Endodermal cell (in vitro differentiated cells): ENCODE measurements around the gene GRIP1. TPM values are rescaled to one million over a fixed set of nuclear protein-coding genes. Genes with fewer than 3 reads are reported as not detected.

ENCODE experiments used
- DNase-seq: peaks from one replicate; pipeline ENCODE4 v3.0.0-alpha.2; 2017
- H3K27ac ChIP-seq: 2 replicates; pipeline ENCODE4 v1.5.1; 2013; ENCODE audit warnings: mild to moderate bottlenecking, low read depth, low read length, moderate library complexity
- H3K27me3 ChIP-seq: 2 replicates; pipeline ENCODE4 v1.6.1; 2013; ENCODE audit warnings: mild to moderate bottlenecking, low read length, moderate library complexity; ENCODE audit not compliant: insufficient read depth, control insufficient read depth, poor library complexity, severe bottlenecking
- H3K36me3 ChIP-seq: 2 replicates; pipeline ENCODE4 v1.7.0; 2013; ENCODE audit warnings: mild to moderate bottlenecking, low read length, moderate library complexity; ENCODE audit not compliant: control insufficient read depth, insufficient read depth
- H3K4me1 ChIP-seq: one replicate; pipeline ENCODE4 v1.7.0; 2013; ENCODE audit warnings: low read length; ENCODE audit not compliant: control insufficient read depth, insufficient read depth
- H3K4me3 ChIP-seq: 2 replicates; pipeline ENCODE4 v1.5.1; 2013; ENCODE audit warnings: mild to moderate bottlenecking, low read length, moderate library complexity
- H3K9ac ChIP-seq: 2 replicates; pipeline ENCODE4 v1.6.1; 2013; ENCODE audit warnings: mild to moderate bottlenecking, low read length, moderate library complexity; ENCODE audit not compliant: poor library complexity, severe bottlenecking; ENCODE audit errors: extremely low read depth
- H3K9me3 ChIP-seq: 2 replicates; pipeline ENCODE4 v1.6.1; 2013; ENCODE audit warnings: mild to moderate bottlenecking, low read length, moderate library complexity; ENCODE audit not compliant: control insufficient read depth
- H3K27ac Mint-ChIP-seq: 2 replicates; pipeline ENCODE4 v1.8.0; 2020; ENCODE audit warnings: mixed read lengths
- H3K27me3 Mint-ChIP-seq: 2 replicates; pipeline ENCODE4 v1.8.0; 2021; ENCODE audit warnings: mild to moderate bottlenecking, mixed read lengths; ENCODE audit not compliant: insufficient read depth
- H3K36me3 Mint-ChIP-seq: 2 replicates; pipeline ENCODE4 v1.8.0; 2020; ENCODE audit warnings: low read depth, mixed read lengths
- H3K4me1 Mint-ChIP-seq: 2 replicates; pipeline ENCODE4 v1.8.0; 2020; ENCODE audit warnings: mixed read lengths
- H3K4me3 Mint-ChIP-seq: 2 replicates; pipeline ENCODE4 v1.8.0; 2020; ENCODE audit warnings: mild to moderate bottlenecking, moderate library complexity, mixed read lengths
- H3K9me3 Mint-ChIP-seq: 2 replicates; pipeline ENCODE4 v1.8.0; 2020; ENCODE audit warnings: mild to moderate bottlenecking, mixed read lengths
- WGBS, 2 experiments: methylation state at CpG; one replicate each; pipeline versions ENCODE4 v1.1.5 to v1.1.7; 2013; ENCODE audit warnings: missing lambda C conversion rate in 2 of 2, mixed read lengths in 1 of 2; ENCODE audit not compliant: insufficient coverage in 1 of 2, insufficient read length in 1 of 2; 5-methylcytosine and 5-hydroxymethylcytosine counted together
- total RNA-seq, 2 donors: library from RNA; stranded (reverse); fragmentation: NEBNext Ultra II Directional in 1 of 2; extraction: Animal tissue kit (Norgen Biotek cat#: 25700) in 1 of 2; gene quantifications; 2 replicates in 1 of 2; 3 replicates in 1 of 2; pipeline ENCODE4 v1.2.1, GENCODE V29; 2021
- TF ChIP-seq, protein P1 (sequence below): fragments of 200-600 bp; sonication (generic); conservative IDR thresholded peaks from 2 replicates; pipeline ENCODE4 v1.5.0; 2021; ENCODE audit warnings: antibody characterized with exemption, mild to moderate bottlenecking

GRIP1 gene
- total RNA-seq, 2 donors from 2014 or later, result 41.0 to 47.6 TPM

GRCh38 chr12:66493819-66494218 lies 185.1 kb downstream of the GRIP1 start:
- TF ChIP-seq, protein P1, sequence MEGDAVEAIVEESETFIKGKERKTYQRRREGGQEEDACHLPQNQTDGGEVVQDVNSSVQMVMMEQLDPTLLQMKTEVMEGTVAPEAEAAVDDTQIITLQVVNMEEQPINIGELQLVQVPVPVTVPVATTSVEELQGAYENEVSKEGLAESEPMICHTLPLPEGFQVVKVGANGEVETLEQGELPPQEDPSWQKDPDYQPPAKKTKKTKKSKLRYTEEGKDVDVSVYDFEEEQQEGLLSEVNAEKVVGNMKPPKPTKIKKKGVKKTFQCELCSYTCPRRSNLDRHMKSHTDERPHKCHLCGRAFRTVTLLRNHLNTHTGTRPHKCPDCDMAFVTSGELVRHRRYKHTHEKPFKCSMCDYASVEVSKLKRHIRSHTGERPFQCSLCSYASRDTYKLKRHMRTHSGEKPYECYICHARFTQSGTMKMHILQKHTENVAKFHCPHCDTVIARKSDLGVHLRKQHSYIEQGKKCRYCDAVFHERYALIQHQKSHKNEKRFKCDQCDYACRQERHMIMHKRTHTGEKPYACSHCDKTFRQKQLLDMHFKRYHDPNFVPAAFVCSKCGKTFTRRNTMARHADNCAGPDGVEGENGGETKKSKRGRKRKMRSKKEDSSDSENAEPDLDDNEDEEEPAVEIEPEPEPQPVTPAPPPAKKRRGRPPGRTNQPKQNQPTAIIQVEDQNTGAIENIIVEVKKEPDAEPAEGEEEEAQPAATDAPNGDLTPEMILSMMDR, result no peak
- H3K4me3 Mint-ChIP-seq, result no peak overlapping the region
- peaks cover 29% of the 10 kb centered on the region for H3K4me1 Mint-ChIP-seq

GRCh38 chr12:66491853-66492252 lies 187.0 kb downstream of the GRIP1 start:
- Mint-ChIP-seq H3K27me3 (no peaks in the 10 kb centered on the region), H3K9me3 (peaks cover 12% of the 10 kb centered on the region)

More at GRCh38 chr12:66493819-66494218, 185.1 kb downstream of the GRIP1 start:
- Mint-ChIP-seq H3K27me3 (no peaks in the 10 kb centered on the region), H3K9me3 (peaks cover 12% of the 10 kb centered on the region), H3K36me3 (peaks cover 4% of the 10 kb centered on the region), H3K27ac (no peak overlapping the region)
- Histone ChIP-seq H3K27ac (no peak overlapping the region), H3K9me3 (no peaks in the 10 kb centered on the region), H3K4me3 (no peak overlapping the region), H3K9ac (no peak overlapping the region), H3K27me3 (no peaks in the 10 kb centered on the region), H3K4me1 (peaks cover 6% of the 10 kb centered on the region), H3K36me3 (no peaks in the 10 kb centered on the region)
- DNase-seq, result no peak

DNA sequence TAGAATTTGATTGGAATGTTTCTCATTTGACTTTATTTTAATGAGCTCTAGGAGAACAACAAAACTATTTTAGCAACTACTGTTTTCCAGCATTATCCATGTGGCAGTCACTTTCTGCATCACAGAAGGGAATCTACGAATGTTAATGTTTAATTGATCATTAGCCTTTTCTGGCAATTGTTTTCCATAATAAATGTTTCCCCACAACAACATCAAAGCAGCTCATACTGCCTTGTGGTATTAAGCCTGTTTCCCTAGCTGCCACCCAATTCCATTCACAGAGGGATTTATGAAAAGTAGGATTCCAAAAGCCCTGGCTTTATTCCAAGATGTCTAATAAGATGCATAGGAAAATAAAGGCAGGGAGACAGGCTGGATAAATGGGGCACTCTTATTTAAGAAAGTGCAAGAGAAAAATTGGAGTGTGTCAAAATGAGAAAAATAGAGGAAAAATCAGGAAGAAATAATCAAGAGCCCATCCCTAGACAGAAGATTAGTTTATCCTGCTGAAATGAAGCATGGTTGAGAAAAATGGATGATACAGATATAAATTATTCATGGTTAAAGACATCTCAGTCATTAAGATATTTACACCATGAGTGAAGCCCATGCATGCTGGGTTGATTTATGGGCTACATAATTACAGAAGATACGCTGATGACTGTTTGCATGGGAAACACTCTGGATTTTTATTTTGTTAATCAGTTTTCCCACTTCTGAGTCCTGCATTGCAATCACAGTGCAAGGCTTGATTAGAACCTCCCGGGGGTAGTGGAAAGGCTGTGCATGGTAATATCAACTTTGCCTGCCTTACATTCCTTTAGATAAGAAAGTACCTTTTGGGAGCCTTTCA lies 196.3 kb downstream of the GRIP1 start:
- no peaks in the 10 kb centered on the region for H3K27me3 Mint-ChIP-seq
- H3K9ac ChIP-seq, result no peak overlapping the region
- no peaks in the 10 kb centered on the region for H3K4me1 ChIP-seq

More at GRCh38 chr12:66491853-66492252, 187.0 kb downstream of the GRIP1 start:
- H3K4me1 ChIP-seq, result peaks cover 6% of the 10 kb centered on the region
- H3K9me3 ChIP-seq, result no peaks in the 10 kb centered on the region
- no peak overlapping the region for H3K4me3 ChIP-seq
- TF ChIP-seq, protein P1, result no peak
- no peak overlapping the region for H3K27ac ChIP-seq
- Mint-ChIP-seq H3K4me1 (peaks cover 24% of the 10 kb centered on the region), H3K36me3 (peaks cover 4% of the 10 kb centered on the region), H3K4me3 (no peak overlapping the region), H3K27ac (no peak overlapping the region)
- no peaks in the 10 kb centered on the region for H3K27me3 ChIP-seq
- DNase-seq, result no peak
- 83 to 91% methylated on average over 1 to 3 of the region's 3 CpGs for WGBS, 2 experiments
- no peak overlapping the region for H3K9ac ChIP-seq
- H3K36me3 ChIP-seq, result no peaks in the 10 kb centered on the region

More for the DNA sequence above, 196.3 kb downstream of the GRIP1 start:
- Mint-ChIP-seq H3K27ac (no peak overlapping the region), H3K4me1 (peaks cover 3% of the 10 kb centered on the region), H3K9me3 (peaks cover 45% of the 10 kb centered on the region), H3K36me3 (peaks cover 20% of the 10 kb centered on the region), H3K4me3 (no peak overlapping the region)
- H3K9me3 ChIP-seq, result peaks cover 12% of the 10 kb centered on the region
- DNase-seq, result no peak
- WGBS, 2 experiments, result 96 to 100% methylated on average over 2 to 3 of the region's 3 CpGs
- TF ChIP-seq, protein P1, result no peak
- H3K27ac ChIP-seq, result no peak overlapping the region
- H3K4me3 ChIP-seq, result no peak overlapping the region
- H3K27me3 ChIP-seq, result no peaks in the 10 kb centered on the region
- no peaks in the 10 kb centered on the region for H3K36me3 ChIP-seq
